ENCODE measurements around the gene SASH1.

DNA sequence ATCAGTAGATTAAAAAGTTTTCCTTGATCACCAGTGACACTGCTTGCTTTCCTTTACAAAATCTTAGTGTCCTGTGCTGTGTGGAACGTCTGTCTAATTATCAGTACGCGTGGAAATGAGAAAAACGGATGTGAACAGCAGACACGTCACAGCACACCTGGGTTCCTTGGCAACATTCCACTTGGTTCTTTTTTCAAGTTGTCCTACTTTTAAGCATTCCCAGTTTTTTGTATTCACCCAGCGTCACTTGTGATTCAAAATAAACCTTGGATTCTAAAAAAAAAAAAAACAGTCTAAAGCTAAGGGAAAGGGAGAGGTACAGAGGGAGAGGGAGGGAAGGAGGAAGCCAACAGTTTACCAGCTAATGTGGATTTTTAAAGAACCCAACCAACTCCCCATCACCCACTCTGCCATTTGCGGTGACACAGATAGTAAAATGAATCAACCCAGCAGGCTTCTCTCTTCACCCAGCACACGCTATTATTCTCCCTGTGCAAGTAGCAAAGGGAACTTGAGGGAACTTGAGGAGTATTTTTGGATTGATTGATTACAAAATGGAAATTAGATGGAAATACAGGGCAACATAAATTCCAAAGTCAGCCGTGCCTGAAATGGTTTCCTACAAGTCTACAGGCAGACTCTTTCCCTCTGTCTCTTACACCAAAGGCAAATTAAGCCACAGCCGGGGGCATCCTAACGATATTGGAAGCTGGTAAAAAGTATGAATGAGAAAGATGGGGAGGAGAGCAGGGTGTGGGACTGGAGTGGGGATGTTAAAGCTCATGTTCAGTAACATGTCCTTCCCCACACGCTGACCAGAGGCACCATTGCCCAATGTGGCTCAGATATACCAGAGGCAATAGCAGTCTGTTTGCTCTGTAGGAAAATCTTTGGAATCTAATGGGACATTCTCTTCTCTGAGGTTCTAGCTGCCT lies 129.8 kb downstream of the SASH1 start:
- TF ChIP-seq, protein P1, sequence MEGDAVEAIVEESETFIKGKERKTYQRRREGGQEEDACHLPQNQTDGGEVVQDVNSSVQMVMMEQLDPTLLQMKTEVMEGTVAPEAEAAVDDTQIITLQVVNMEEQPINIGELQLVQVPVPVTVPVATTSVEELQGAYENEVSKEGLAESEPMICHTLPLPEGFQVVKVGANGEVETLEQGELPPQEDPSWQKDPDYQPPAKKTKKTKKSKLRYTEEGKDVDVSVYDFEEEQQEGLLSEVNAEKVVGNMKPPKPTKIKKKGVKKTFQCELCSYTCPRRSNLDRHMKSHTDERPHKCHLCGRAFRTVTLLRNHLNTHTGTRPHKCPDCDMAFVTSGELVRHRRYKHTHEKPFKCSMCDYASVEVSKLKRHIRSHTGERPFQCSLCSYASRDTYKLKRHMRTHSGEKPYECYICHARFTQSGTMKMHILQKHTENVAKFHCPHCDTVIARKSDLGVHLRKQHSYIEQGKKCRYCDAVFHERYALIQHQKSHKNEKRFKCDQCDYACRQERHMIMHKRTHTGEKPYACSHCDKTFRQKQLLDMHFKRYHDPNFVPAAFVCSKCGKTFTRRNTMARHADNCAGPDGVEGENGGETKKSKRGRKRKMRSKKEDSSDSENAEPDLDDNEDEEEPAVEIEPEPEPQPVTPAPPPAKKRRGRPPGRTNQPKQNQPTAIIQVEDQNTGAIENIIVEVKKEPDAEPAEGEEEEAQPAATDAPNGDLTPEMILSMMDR (IDR thresholded peaks at IDR 0.05): no peak
- no peak for TF ChIP-seq POLR2A (IDR thresholded peaks at IDR 0.05)
- no peak for TF ChIP-seq POLR2AphosphoS5 (IDR thresholded peaks at IDR 0.05)
